ENCODE results near the gene WDR44.

DNA sequence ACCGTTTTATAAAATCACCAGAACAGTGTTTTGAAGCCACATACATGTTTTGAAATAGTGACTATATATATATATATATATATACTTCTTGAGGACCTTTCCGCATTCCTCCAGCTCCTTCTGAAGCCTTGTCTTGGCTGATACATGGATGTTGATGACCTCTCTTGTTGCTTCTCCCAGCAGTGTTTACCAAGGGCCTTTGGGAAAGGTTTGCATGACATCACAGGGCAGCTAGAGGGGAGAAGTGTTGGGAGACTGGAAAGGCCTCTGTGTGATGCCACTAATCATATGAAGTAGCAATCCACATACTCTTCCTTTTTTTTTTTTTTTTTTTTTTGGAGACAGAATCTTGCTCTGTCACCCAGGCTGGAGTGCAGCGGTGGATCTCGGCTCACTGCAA, 22.5 kb downstream of the WDR44 start:
- TF ChIP-seq, protein P1, sequence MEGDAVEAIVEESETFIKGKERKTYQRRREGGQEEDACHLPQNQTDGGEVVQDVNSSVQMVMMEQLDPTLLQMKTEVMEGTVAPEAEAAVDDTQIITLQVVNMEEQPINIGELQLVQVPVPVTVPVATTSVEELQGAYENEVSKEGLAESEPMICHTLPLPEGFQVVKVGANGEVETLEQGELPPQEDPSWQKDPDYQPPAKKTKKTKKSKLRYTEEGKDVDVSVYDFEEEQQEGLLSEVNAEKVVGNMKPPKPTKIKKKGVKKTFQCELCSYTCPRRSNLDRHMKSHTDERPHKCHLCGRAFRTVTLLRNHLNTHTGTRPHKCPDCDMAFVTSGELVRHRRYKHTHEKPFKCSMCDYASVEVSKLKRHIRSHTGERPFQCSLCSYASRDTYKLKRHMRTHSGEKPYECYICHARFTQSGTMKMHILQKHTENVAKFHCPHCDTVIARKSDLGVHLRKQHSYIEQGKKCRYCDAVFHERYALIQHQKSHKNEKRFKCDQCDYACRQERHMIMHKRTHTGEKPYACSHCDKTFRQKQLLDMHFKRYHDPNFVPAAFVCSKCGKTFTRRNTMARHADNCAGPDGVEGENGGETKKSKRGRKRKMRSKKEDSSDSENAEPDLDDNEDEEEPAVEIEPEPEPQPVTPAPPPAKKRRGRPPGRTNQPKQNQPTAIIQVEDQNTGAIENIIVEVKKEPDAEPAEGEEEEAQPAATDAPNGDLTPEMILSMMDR (IDR thresholded peaks at IDR 0.05; ENCODE audit: low read length) = no peak
- TF ChIP-seq EZH2phosphoT487 (IDR thresholded peaks at IDR 0.05; ENCODE audit: low read length) = no peak
- TF ChIP-seq EZH2 (optimal IDR thresholded peaks at IDR 0.05; ENCODE audit: low read depth, low read length) = no peak
